GM10266 (cell line): ENCODE results near the gene GPC3.

ENCODE experiments used
- DNase-seq: peaks from one replicate; pipeline ENCODE4 v3.0.0; 2012; ENCODE audit errors: extremely low spot score
- TF ChIP-seq, protein P1 (sequence below): IDR thresholded peaks from 2 replicates; pipeline ENCODE4 v1.5.1; 2012; ENCODE audit warnings: mild to moderate bottlenecking, low read depth; ENCODE audit not compliant: control insufficient read depth, insufficient read depth; ENCODE audit errors: missing control alignments

GPC3 gene

DNA sequence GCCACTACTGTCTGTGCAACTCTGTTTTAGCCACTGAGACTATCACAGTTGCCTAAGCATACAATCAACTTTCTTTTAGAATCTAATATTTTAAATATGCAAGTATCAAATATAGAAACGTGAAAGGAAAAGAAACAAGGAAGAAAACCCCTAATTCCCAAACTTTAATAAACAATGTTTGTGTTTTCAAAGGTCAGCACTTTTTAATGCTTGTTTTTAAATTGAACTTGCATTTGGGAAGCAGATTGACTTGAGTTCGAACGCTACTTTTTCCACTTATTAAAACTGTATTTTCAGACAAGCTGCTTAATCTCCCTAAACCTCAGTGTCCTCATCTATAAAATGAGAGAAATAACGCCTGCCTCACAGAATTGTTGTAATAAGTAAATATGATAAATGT lies 384.3 kb downstream of the GPC3 start:
- TF ChIP-seq, protein P1, sequence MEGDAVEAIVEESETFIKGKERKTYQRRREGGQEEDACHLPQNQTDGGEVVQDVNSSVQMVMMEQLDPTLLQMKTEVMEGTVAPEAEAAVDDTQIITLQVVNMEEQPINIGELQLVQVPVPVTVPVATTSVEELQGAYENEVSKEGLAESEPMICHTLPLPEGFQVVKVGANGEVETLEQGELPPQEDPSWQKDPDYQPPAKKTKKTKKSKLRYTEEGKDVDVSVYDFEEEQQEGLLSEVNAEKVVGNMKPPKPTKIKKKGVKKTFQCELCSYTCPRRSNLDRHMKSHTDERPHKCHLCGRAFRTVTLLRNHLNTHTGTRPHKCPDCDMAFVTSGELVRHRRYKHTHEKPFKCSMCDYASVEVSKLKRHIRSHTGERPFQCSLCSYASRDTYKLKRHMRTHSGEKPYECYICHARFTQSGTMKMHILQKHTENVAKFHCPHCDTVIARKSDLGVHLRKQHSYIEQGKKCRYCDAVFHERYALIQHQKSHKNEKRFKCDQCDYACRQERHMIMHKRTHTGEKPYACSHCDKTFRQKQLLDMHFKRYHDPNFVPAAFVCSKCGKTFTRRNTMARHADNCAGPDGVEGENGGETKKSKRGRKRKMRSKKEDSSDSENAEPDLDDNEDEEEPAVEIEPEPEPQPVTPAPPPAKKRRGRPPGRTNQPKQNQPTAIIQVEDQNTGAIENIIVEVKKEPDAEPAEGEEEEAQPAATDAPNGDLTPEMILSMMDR: no peak
- DNase-seq: no peak

DNA sequence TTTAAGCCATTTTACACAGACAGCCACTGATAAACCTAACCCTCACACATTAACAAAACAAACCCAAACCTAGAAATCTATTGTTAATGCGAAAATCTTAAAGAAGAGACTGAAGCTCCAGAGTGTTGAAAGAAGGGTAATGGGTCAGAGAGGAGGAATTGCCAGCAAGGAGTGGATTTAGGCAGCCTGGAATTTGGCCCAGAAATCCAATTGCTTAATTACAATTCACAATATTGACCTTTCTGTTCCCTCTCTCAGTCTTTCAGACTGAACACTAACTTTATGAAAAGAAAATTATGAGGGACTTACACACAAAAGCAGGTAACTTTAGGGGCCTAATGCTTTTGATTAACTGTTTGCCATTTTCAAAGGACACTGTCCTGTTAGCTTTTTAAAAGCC lies 384.9 kb downstream of the GPC3 start:
- TF ChIP-seq, protein P1: no peak
- DNase-seq: no peak

DNA sequence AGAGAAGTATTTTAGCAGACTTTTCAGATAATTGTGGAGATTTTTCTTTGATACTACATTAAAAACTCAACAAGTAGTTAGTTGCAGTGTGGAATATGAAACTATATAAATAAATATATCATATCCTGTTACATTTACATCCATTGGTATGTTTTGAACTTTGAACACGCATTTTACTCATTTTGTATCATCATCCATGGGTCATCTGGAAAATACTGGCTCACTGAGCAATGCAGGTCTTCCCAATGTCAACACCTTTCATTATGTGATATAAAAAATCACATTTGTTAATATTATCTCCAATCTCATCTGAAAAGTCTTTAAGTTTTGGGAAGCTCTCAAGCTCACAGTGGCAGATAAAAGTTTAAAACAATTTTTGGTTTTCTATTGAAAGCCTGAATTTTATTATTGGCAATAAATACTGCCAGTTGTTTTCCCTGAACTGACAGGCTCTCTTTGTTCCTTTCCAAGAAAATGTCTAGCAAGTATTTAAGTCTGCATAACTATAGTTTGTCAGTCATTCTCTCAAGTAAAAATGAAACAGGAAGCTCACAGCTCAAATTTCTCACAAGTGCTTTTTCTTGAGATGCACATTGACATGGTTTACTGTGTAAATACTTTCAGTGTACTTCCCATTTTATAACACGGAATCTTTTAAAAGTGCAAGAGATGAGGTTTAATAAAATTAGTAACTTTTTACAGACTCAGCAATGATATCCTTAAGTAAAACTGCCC lies 386.6 kb downstream of the GPC3 start:
- no peak for DNase-seq
- TF ChIP-seq, protein P1: no peak

DNA sequence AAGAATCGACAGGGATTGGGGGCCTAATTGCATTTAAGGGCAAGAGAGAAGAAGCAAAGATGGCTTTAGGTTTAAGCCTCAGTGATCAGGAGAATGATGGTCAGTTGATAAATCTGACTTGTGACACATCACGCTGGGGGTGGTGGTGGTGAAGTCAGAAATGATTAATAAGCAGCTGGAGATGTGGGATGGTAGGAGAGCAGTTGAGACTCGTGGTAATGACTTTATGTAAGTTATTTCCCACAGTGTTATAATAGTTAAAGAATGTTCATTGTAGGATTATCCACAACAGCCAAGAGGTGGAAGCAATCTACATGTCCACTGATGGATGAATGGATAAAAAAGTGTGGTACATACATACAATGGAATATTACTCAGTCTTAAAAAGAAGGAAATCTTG lies 391.2 kb downstream of the GPC3 start:
- TF ChIP-seq, protein P1: no peak
- no peak for DNase-seq

DNA sequence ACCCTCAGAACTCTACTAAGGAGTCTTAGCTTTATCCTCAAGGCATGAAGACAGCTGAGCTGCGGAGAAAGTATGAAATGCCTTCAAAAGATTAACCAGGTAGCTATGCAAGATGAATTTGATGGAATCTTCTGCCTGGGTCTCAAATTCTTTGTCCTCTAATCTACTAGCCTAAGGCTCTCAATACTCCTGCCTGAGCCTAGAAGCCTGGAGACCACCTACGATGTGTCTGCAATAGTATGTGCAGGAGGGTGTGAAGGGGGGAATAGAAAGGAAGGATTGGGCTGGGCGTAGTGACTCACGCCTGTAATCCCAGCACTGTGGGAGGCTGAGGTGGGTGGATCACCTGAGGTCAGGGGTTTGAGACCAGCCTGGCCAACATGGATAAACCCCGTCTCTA lies 391.9 kb downstream of the GPC3 start:
- DNase-seq: no peak
- TF ChIP-seq, protein P1: no peak

DNA sequence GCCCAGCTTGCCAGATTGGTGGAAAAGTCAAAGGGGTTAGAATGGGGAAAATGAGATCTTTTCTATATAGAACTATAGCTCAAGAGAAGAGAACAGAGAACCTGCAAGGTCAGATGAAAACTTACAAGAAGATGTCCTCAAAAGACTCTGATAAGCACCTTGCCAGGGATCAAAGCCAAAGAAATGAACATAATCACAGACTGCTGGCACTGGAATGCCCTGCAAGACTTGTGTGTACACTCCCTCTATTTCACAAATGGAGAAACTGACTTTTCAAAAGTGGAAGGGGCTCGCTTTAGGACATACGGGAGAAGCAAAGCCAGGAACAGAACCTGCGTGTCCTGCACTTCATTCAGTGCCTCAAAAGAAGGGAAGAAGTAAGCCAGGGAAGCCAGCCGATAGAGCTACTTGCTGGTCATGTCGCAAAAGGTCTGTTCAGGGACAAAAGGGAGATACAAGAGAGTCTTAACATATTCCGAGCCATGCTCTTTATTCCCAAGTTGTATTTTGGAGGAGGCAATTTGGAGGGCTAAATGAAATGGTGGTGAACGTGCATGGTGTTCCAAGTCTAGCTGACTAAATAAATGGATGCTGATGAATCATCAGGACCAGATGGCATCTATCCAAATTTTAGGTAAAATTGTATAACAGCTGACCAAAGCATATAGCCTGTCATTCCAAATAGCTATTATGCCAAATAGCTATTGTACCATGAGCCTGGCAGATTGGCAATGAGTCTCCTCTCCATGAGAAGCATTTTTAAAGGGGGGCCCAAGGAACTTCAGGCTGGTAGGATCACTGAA lies 394.5 kb downstream of the GPC3 start:
- DNase-seq: no peak
- TF ChIP-seq, protein P1: no peak

DNA sequence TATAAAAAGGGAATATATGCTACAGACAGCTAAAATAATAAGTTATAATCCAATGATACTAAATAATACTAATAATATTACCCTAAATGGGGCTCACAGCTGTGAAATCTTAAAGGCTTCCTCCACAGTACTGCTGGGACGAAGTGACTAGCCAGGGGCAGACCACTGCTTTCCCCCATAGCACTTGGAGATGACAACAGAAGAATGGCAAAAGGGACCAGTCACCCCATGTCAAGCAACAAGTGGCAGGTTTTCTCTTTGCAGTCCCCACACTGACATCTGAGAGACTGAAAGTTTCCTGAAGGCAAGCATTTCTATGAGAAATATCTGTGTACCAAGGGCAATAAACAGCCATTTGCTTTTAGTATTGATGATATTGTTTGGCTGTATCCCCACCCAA lies 396.6 kb downstream of the GPC3 start:
- DNase-seq: no peak
- TF ChIP-seq, protein P1: no peak
